B cell (primary cell): Measurements from ENCODE around the gene FAF1. TPM values are rescaled to one million over a fixed set of nuclear protein-coding genes. Genes with fewer than 3 reads are reported as not detected.

Source experiments
- ATAC-seq: fragments of 200-7000 bp; cut with Tn5 transposase; one replicate; pipeline ENCODE4 v1.10.0; 2021; ENCODE audit warnings: low read depth, mild to moderate bottlenecking, moderate number of reproducible peaks, moderate library complexity
- CTCF ChIA-PET: fragments of 350-600 bp; sonication (Branson Sonifier 250); formaldehyde crosslinking; loops from one replicate; lab custom pipeline; 2021; ENCODE audit warnings: antibody characterized with exemption, inconsistent platforms; lab: Charles Lee
- POLR2A ChIA-PET: fragments of 350-600 bp; sonication (Branson Sonifier 250); formaldehyde crosslinking; loops from one replicate; lab custom pipeline; 2021; ENCODE audit warnings: antibody characterized with exemption; lab: Charles Lee
- DNase-seq: peaks from one replicate; pipeline ENCODE4 v3.0.0; 2013
- H2AFZ ChIP-seq: 2 replicates; pipeline ENCODE4 v1.6.1; 2012; ENCODE audit warnings: mild to moderate bottlenecking, low read depth, low read length; ENCODE audit not compliant: insufficient read depth, poor library complexity, severe bottlenecking
- H3K27ac ChIP-seq, 2 donors: 1 replicate in 1 of 2; 2 replicates in 1 of 2; pipeline ENCODE4 v1.5.1; 2012 to 2013; ENCODE audit warnings: low read length in 2 of 2, mild to moderate bottlenecking in 2 of 2, moderate library complexity in 1 of 2
- H3K27me3 ChIP-seq, 4 experiments: fragments of 200-600 bp in 1 of 4; sonication (generic) in 1 of 4; replicated peaks in 1 of 4; 1 replicate in 2 of 4; 2 replicates in 2 of 4; pipeline versions ENCODE4 v1.6.1 to v1.7.0; 2013 to 2016; ENCODE audit warnings: low read length in 3 of 4, mild to moderate bottlenecking in 2 of 4, mixed read lengths in 1 of 4, moderate library complexity in 1 of 4; ENCODE audit not compliant: insufficient read depth in 4 of 4, control insufficient read depth in 3 of 4; ENCODE audit errors: control extremely low read depth in 1 of 4
- H3K36me3 ChIP-seq, 2 experiments: replicated peaks in 1 of 2; 1 replicate in 1 of 2; 2 replicates in 1 of 2; pipeline versions ENCODE4 v1.6.1 to v1.7.1; 2013; ENCODE audit warnings: low read length in 1 of 2; ENCODE audit not compliant: insufficient read depth in 2 of 2, control insufficient read depth in 1 of 2; ENCODE audit errors: control extremely low read depth in 1 of 2, extremely low read depth in 1 of 2
- H3K4me1 ChIP-seq, 2 donors: fragments of 200-600 bp in 1 of 2; sonication (generic) in 1 of 2; 1 replicate in 1 of 2; 2 replicates in 1 of 2; pipeline versions ENCODE4 v1.5.1 to v1.6.1; 2013 to 2017; ENCODE audit warnings: low read length in 2 of 2; ENCODE audit not compliant: control insufficient read depth in 2 of 2, insufficient read depth in 2 of 2
- H3K4me2 ChIP-seq: replicated peaks from 2 replicates; pipeline ENCODE3; 2012; ENCODE audit warnings: mild to moderate bottlenecking, low read depth, low read length; ENCODE audit not compliant: poor library complexity, severe bottlenecking
- H3K4me3 ChIP-seq, 5 experiments: fragments of 200-600 bp in 1 of 5; sonication (generic) in 1 of 5; 1 replicate in 3 of 5; 2 replicates in 2 of 5; pipeline versions ENCODE4 v1.5.1 to v1.7.0; 2011 to 2016; ENCODE audit warnings: low read length in 4 of 5, mild to moderate bottlenecking in 4 of 5, low read depth in 2 of 5, control low read depth in 1 of 5, moderate library complexity in 1 of 5; ENCODE audit not compliant: insufficient read depth in 1 of 5; ENCODE audit errors: control extremely low read depth in 1 of 5, extremely low read depth in 1 of 5
- H3K79me2 ChIP-seq: fragments of 200-600 bp; sonication (generic); one replicate; pipeline ENCODE4 v1.6.0; 2016; ENCODE audit warnings: low read length; ENCODE audit not compliant: control insufficient read depth, insufficient read depth
- H3K9ac ChIP-seq: fragments of 200-600 bp; sonication (generic); 2 replicates; pipeline ENCODE4 v1.6.1; 2017; ENCODE audit warnings: mild to moderate bottlenecking, low read length, moderate library complexity
- H3K9me3 ChIP-seq, 3 donors: one replicate each; pipeline versions ENCODE4 v1.6.1 to v1.7.1; 2013; ENCODE audit warnings: low read length in 2 of 3; ENCODE audit not compliant: control insufficient read depth in 2 of 3, insufficient read depth in 1 of 3; ENCODE audit errors: control extremely low read depth in 1 of 3
- H4K20me1 ChIP-seq: 2 replicates; pipeline ENCODE4 v1.6.0; 2012; ENCODE audit warnings: mild to moderate bottlenecking, low read length; ENCODE audit not compliant: insufficient read depth, control insufficient read depth, poor library complexity, severe bottlenecking
- H3K27ac Mint-ChIP-seq: one replicate; pipeline ENCODE4 v1.8.0; 2021; ENCODE audit warnings: mixed read lengths
- H3K27me3 Mint-ChIP-seq: one replicate; pipeline ENCODE4 v1.8.0; 2021; ENCODE audit warnings: mixed read lengths
- H3K4me1 Mint-ChIP-seq: one replicate; pipeline ENCODE4 v1.8.0; 2021; ENCODE audit warnings: mixed read lengths
- H3K4me3 Mint-ChIP-seq: one replicate; pipeline ENCODE4 v1.8.0; 2021; ENCODE audit warnings: mixed read lengths
- H3K9me3 Mint-ChIP-seq: one replicate; pipeline ENCODE4 v1.8.0; 2022; ENCODE audit warnings: mixed read lengths; ENCODE audit not compliant: insufficient read depth
- CTCF ChIP-seq: fragments of 200-600 bp; IDR thresholded peaks from one replicate; pipeline ENCODE4 v1.8.0; 2022; ENCODE audit warnings: antibody characterized with exemption, mild to moderate bottlenecking
- EZH2 ChIP-seq: IDR thresholded peaks from 2 replicates; pipeline ENCODE4 v1.6.1; 2012; ENCODE audit warnings: borderline replicate concordance, low read depth, mild to moderate bottlenecking, moderate library complexity, low read length; ENCODE audit not compliant: insufficient read depth, poor library complexity, severe bottlenecking
- WGBS: methylation state at CpG from one replicate; pipeline ENCODE4 v1.1.5; 2013; ENCODE audit warnings: missing lambda C conversion rate; ENCODE audit not compliant: insufficient coverage; 5-methylcytosine and 5-hydroxymethylcytosine counted together
- intact Hi-C: fragments of 100-400 bp; cut with micrococcal nuclease; formaldehyde crosslinking; loops from one replicate; pipeline ENCODE4 v1.10.0; 2022
- polyA plus RNA-seq: library from polyadenylated mRNA; depleted of rRNA; stranded (reverse); fragments of >200 nt; gene quantifications from 2 replicates; pipeline ENCODE4 v1.2.3, GENCODE V29; 2012
- total RNA-seq, 2 donors: library from RNA; stranded (reverse); fragments of 120-200 nt in 1 of 2; gene quantifications; 1 replicate in 1 of 2; 2 replicates in 1 of 2; pipeline versions ENCODE4 v1.2.3 to v1.2.4, GENCODE V29; 2013 to 2022

Gene FAF1
- total and polyA plus RNA-seq, 2 donors (not counting 1 experiment from before 2014, with no cell fraction given): 10.1 to 58.4 TPM

DNA sequence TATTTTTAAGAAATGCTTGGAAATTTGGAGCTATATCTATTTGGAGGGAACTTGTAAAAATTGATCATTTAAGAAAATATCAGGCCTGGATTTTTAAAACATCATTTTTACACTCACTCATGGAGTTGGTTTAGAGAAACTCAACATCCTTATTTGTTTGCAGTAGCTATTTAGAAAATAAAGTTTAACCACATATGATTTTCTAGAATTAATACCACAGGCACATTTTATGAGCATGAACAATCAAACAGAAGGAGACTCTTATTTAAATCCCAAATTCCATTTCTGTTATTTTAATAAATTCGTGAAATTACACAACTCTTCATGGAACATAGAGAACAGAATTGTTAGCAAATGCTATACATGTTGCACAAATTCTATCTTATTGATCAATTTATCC, 13.2 kb upstream of the FAF1 start:
- H3K4me3 Mint-ChIP-seq: no peak overlapping the region
- H3K27me3 Mint-ChIP-seq: peaks cover 40% of the 10 kb centered on the region
- H3K9ac ChIP-seq: no peak overlapping the region
- no peaks in the 10 kb centered on the region for H3K36me3 ChIP-seq
- H3K79me2 ChIP-seq: no peaks in the 10 kb centered on the region
- TF ChIP-seq EZH2: no peak
- no peak for TF ChIP-seq CTCF
- peaks cover 29% of the 10 kb centered on the region for H3K4me1 Mint-ChIP-seq
- no peak overlapping the region for H3K27ac ChIP-seq
- intact Hi-C loops: no loop called here
- no peak for ATAC-seq
- H3K27me3 ChIP-seq: peaks cover 0 to 60% (median 43%) of the 10 kb centered on the region in 4 experiments
- H3K27ac Mint-ChIP-seq: no peak overlapping the region
- H2AFZ ChIP-seq: no peak overlapping the region
- H3K9me3 Mint-ChIP-seq: no peaks in the 10 kb centered on the region
- H3K9me3 ChIP-seq: no peaks in the 10 kb centered on the region
- no CpG with 5 or more reads among the region's 1 CpG for WGBS
- no peak for DNase-seq
- H3K4me2 ChIP-seq: no peak overlapping the region
- H3K4me1 ChIP-seq: peaks cover 36 to 37% of the 10 kb centered on the region in 2 donors
- ChIA-PET POLR2A (no interaction called here), CTCF (interaction anchor here (0.9 kb wide), 1 partner anchor 100 kb away, joined by 4 read pairs; no protein-coding TSS in a partner anchor)
- no peaks in the 10 kb centered on the region for H4K20me1 ChIP-seq
- no peak overlapping the region for H3K4me3 ChIP-seq

GRCh38 chr1:50972766-50973165, 12.7 kb upstream of the FAF1 start:
- Mint-ChIP-seq H3K9me3 (no peaks in the 10 kb centered on the region), H3K27me3 (peaks cover 40% of the 10 kb centered on the region), H3K4me1 (peaks cover 32% of the 10 kb centered on the region), H3K27ac (no peak overlapping the region), H3K4me3 (no peak overlapping the region)
- H4K20me1 ChIP-seq: no peaks in the 10 kb centered on the region
- no peak overlapping the region for H2AFZ ChIP-seq
- DNase-seq (no peak), ATAC-seq (no peak)
- no peak overlapping the region for H3K27ac ChIP-seq
- H3K9me3 ChIP-seq: no peaks in the 10 kb centered on the region
- ChIA-PET CTCF (interaction anchor here (0.7 to 0.9 kb wide), 2 partner anchors 11 to 99 kb away, joined by 3 to 4 read pairs; no protein-coding TSS in a partner anchor), POLR2A (no interaction called here)
- no peak overlapping the region for H3K4me2 ChIP-seq
- intact Hi-C loops: no loop called here
- no peak overlapping the region for H3K4me3 ChIP-seq
- no peaks in the 10 kb centered on the region for H3K79me2 ChIP-seq
- peaks cover 35 to 36% of the 10 kb centered on the region in 2 donors for H3K4me1 ChIP-seq
- TF ChIP-seq EZH2 (no peak), CTCF (no peak)
- peaks cover 0 to 60% (median 40%) of the 10 kb centered on the region in 4 experiments for H3K27me3 ChIP-seq
- WGBS: no CpG with 5 or more reads among the region's 1 CpG
- no peaks in the 10 kb centered on the region for H3K36me3 ChIP-seq
- no peak overlapping the region for H3K9ac ChIP-seq
